SK-N-MC (cell line): ENCODE measurements around the gene KCNB1.

Source experiments
- DNase-seq: peaks from one replicate; pipeline ENCODE4 v3.0.0-alpha.2; 2011; ENCODE audit warnings: low read depth, low spot score
- H3K27ac ChIP-seq: fragments of 200-600 bp; sonication (generic); 2 replicates; pipeline ENCODE4 v1.5.1; 2016; ENCODE audit warnings: mixed run types
- H3K36me3 ChIP-seq: fragments of 200-600 bp; sonication (generic); 2 replicates; pipeline ENCODE4 v1.6.1; 2017; ENCODE audit warnings: antibody characterized with exemption, low read length, mixed read lengths; ENCODE audit not compliant: insufficient read depth
- H3K4me3 ChIP-seq: fragments of 200-600 bp; sonication (generic); 2 replicates; pipeline ENCODE4 v1.5.1; 2016
- H3K9ac ChIP-seq: fragments of 200-600 bp; sonication (generic); 2 replicates; pipeline ENCODE4 v1.8.0; 2017; ENCODE audit warnings: mixed run types, mixed read lengths; ENCODE audit not compliant: insufficient read length
- H3K9me3 ChIP-seq: fragments of 200-600 bp; sonication (generic); 2 replicates; pipeline ENCODE4 v1.6.1; 2017; ENCODE audit warnings: low read depth, mild to moderate bottlenecking, antibody characterized with exemption, low read length, moderate library complexity, mixed read lengths
- EZH2 ChIP-seq: fragments of 200-600 bp; sonication (generic); IDR thresholded peaks from one replicate; pipeline ENCODE4 v1.6.1; 2017; ENCODE audit warnings: antibody characterized with exemption
- FOXP2 ChIP-seq: optimal IDR thresholded peaks from 2 replicates; pipeline ENCODE3; 2011; ENCODE audit warnings: mild to moderate bottlenecking, moderate library complexity; ENCODE audit not compliant: insufficient read depth; ENCODE audit errors: extremely low read length, control extremely low read depth
- POLR2AphosphoS5 ChIP-seq: IDR thresholded peaks from 2 replicates; pipeline ENCODE4 v1.6.1; 2012; ENCODE audit warnings: mild to moderate bottlenecking, low read depth, low read length, borderline replicate concordance

Gene KCNB1

DNA sequence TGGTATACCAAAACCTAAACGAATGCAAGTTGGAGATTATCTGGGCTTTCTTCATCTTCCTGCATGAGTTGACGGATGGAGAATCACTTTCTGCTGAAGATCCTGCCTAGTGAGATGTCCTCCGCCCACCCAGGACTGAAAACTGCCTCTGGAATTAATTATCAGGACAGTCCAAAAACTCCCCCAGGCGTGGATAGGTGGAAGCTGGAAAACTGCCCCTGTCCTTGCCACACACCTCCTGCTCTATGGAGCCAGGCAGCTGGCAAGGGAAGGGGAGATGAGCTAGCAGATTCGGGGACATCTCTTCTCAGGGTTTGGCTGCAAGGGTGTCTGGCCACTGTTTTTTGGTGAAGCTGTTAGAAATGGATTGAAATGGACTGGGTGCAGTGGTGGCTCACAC lies 115.4 kb downstream of the KCNB1 start:
- H3K36me3 ChIP-seq, result no peaks in the 10 kb centered on the region
- DNase-seq, result no peak
- TF ChIP-seq EZH2 (no peak), POLR2AphosphoS5 (no peak), FOXP2 (no peak)
- no peaks in the 10 kb centered on the region for H3K9me3 ChIP-seq
- H3K4me3 ChIP-seq, result no peak overlapping the region
- no peak overlapping the region for H3K9ac ChIP-seq
- no peak overlapping the region for H3K27ac ChIP-seq

DNA sequence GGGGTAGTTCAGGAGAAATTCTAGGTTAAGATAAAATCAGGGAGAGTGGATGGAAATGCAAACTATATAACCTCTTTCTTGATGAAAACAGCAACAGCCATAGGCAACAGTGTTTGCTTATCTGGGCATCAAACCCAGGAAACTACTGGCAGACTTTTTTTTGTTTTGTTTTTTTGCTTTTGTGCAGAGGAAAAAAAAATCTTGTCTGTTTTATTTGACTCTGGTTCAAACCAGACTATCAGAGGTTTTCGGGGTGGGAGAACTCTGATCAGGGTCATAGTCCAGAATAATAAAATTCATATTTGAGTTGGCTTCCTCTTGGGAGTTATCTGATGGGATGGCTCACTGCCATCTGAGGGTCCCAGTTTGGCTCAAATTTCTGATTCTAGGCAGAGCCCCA lies 115.8 kb downstream of the KCNB1 start:
- no peak for DNase-seq
- Histone ChIP-seq H3K9me3 (no peaks in the 10 kb centered on the region), H3K9ac (no peak overlapping the region), H3K4me3 (no peak overlapping the region), H3K27ac (no peak overlapping the region), H3K36me3 (no peaks in the 10 kb centered on the region)
- no peak for TF ChIP-seq POLR2AphosphoS5
- TF ChIP-seq FOXP2, result no peak
- TF ChIP-seq EZH2, result no peak

DNA sequence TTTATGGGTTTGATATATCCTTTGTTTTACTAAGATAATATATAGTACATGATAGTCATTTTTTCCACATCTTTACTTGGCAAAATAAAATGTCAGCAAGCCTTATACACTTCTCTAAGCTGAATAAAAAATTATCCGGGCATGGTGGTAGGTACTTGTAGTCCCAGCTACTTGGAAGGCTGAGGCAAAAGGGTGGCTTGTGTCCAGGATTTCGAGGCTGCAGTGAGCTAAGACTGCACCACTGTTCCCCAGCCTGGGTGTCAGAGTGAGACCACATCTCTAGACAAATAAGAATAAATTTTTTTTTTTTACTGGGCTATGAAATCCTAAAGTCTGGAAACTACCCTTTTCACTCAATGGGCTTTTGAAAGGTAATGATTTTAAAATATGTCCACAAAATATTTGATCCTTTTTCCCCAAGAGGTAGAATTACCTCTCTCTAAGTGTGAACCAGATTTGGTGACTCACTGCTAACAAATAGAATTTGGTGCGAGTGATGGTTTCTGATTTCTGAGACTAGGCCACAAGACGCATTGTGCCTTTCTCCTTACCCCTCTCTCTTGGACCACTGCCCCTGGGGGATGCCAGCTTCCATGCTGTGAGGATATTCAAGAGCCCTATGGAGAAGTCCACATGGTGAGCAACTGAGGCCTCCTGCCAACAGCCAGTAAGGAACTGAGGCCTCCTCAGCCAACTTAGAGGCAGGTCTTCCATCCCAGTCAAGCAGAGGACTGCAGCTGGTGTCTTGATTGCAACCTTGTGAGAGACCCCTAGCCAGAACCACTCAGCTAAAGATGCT lies 120.4 kb downstream of the KCNB1 start:
- no peaks in the 10 kb centered on the region for H3K9me3 ChIP-seq
- no peaks in the 10 kb centered on the region for H3K36me3 ChIP-seq
- H3K27ac ChIP-seq, result no peak overlapping the region
- H3K9ac ChIP-seq, result no peak overlapping the region
- no peak overlapping the region for H3K4me3 ChIP-seq
- DNase-seq, result no peak
- no peak for TF ChIP-seq POLR2AphosphoS5
- no peak for TF ChIP-seq EZH2
- no peak for TF ChIP-seq FOXP2

DNA sequence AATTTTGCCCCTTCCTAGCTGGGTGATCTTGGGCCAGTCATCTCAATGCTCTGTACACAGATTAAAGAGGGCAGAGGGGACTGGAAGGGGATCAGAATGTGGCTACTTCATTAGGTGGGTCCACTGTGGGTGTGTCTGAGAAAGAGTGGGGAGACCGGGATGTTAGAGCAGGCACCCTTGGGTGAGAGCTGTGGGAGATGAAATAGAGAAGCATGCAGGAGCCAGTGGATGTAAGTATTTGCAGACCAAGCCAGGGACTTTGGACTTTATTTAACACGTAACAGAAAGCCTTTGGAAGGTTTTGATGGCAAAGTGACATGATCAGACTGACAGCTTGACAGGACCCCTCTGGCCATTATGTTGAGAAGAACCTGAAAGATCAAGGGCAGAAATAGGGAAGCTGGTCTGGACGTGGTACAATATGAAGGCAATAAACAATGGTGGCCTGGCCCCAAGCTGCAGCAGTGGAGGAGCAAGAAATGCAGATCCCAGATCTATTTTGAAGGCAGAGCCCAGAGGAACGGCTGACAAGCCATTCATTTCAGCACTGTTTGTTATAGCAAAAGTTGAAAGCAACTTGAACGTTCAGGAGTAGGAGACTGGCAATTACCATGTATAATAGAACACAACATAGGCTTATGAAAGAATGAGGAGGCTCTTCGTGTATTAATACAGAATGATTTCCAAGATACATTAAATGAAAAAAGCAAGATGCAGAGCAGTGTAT lies 122.1 kb downstream of the KCNB1 start:
- TF ChIP-seq EZH2 (no peak), FOXP2 (no peak), POLR2AphosphoS5 (no peak)
- no peak for DNase-seq

DNA sequence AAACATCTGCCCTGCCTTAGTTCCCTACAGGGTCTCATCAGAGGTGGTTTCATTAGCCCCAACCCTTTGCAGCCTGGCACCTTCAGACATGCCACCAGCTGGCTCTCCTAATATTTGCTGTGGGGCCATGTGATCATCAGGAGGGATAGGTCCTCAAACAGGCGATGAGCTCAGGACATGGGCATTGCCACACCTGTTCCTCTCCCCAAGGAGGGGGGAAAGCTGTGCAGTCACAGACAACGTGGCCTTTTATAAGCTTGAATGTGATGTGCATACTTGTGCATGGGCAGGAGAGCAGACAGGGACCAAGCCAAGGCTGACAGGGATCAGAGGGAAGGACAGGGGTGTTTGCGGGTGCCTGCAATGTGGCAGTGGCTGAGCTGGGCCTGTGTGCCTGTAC lies 125.8 kb downstream of the KCNB1 start:
- no peaks in the 10 kb centered on the region for H3K9me3 ChIP-seq
- no peaks in the 10 kb centered on the region for H3K36me3 ChIP-seq
- no peak overlapping the region for H3K27ac ChIP-seq
- TF ChIP-seq EZH2 (no peak), FOXP2 (no peak), POLR2AphosphoS5 (no peak)
- no peak overlapping the region for H3K9ac ChIP-seq
- DNase-seq, result no peak
- no peak overlapping the region for H3K4me3 ChIP-seq

More for the DNA sequence above, 122.1 kb downstream of the KCNB1 start:
- Histone ChIP-seq H3K36me3 (no peaks in the 10 kb centered on the region), H3K27ac (no peak overlapping the region), H3K4me3 (no peak overlapping the region), H3K9me3 (no peaks in the 10 kb centered on the region), H3K9ac (no peak overlapping the region)

DNA sequence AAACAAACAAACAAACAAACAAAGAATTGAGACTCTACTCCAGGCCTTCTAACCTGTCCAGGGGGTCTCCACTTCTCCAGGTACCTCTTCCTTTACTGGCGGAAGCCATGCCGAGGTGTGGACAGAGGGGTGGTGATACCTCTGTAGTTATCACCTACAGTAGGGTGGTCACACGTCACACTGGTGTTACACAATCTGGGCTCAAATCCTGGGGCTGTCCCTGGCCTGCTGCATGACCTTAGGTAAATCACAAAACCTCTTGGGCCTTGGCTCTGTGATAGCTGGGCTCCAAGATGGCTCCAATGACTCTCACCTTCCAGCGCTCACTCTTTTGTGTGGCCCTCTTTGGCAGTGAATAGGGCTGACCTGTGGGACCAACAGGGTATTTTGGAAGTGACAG lies 127.8 kb downstream of the KCNB1 start:
- no peaks in the 10 kb centered on the region for H3K9me3 ChIP-seq
- no peak for DNase-seq
- no peak for TF ChIP-seq EZH2
- TF ChIP-seq FOXP2, result no peak
- no peak for TF ChIP-seq POLR2AphosphoS5
- H3K36me3 ChIP-seq, result no peaks in the 10 kb centered on the region
- H3K27ac ChIP-seq, result no peak overlapping the region
- H3K9ac ChIP-seq, result no peak overlapping the region
- H3K4me3 ChIP-seq, result no peak overlapping the region

DNA sequence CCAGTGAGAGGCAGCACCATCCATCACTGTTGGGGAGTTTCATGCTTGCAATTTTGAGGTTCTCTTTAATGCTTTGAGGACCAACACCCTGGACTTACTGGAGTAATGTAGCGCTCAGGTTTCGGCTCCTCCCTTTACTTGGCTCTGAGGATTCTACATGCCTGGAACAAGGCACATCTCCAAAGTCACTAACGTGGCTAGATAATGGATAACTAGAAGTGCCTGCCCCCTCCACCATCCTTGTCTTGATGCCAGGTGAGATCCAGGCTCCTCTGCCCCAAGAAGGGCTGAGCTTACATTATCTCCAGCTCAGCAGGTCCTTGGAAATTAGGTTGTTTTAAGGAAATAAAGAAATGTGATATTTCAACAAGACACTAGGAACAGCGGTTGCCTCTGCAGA lies 129.1 kb downstream of the KCNB1 start:
- Histone ChIP-seq H3K9me3 (no peaks in the 10 kb centered on the region), H3K4me3 (no peak overlapping the region), H3K9ac (no peak overlapping the region), H3K27ac (no peak overlapping the region), H3K36me3 (no peaks in the 10 kb centered on the region)
- DNase-seq, result no peak
- TF ChIP-seq FOXP2 (no peak), POLR2AphosphoS5 (no peak), EZH2 (no peak)

DNA sequence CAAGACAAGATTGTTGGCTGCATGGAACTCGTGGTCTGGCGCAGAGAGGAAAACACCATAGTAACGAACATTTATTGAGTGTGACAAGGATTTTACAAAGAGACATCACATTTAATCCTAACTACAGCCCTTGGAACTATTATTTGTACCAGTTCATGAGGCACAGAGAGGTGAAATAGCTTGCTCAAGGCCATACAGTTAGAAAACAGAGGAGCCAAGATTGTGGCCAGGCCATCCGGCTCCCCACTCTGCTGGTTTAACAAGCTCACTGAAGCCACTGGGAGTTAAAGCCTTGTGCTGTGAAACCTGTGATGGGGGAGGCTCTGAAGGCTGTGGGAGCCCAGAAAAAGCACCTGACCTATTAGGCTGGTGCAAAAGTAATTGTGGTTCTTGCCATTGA lies 129.7 kb downstream of the KCNB1 start:
- TF ChIP-seq EZH2, result no peak
- DNase-seq, result no peak
- Histone ChIP-seq H3K9me3 (no peaks in the 10 kb centered on the region), H3K36me3 (no peaks in the 10 kb centered on the region), H3K9ac (no peak overlapping the region), H3K4me3 (no peak overlapping the region), H3K27ac (no peak overlapping the region)
